ENCODE measurements around the gene WDR74. TPM values are rescaled to one million over a fixed set of nuclear protein-coding genes. Genes with fewer than 3 reads are reported as not detected.
A peak's percentile ranks its signal among the peaks of the same experiment; 100 is the strongest.

WDR74 gene
- total and polyA plus RNA-seq, 9 of the 15 experiments (the other 6 are each of a cell fraction or from before 2014, with no cell fraction given): 32.7 to 210 (median 114) TPM

DNA sequence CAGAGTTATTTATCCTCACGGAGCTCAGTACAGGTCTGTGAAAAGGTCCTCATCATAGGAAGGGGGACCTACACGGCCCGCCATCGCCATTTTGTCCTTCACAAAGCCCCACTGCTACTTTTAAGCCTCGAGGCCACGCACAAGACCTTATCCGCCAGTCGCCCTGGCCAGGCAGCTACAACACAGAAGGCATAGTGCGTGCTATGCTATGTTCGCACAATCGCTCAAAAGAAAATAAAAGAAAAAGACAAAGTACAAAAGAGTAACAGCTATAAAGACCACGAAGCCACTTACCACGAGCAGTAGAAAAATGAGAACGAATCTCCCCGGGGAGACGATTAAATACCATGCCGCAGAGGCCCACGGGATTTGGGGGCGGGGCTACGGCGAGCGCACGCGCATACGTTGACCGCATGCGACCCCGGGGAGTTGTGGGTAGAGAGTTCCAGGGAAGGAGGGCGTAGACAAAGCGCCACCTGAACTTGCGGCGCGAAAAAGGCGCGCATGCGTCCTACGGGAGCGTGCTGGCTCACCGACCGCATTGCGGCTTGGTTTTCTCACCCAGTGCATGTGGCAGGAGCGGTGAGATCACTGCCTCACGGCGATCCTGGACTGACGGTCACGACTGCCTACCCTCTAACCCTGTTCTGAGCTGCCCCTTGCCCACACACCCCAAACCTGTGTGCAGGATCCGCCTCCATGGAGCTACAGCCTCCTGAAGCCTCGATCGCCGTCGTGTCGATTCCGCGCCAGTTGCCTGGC lies 16.4 kb upstream of the WDR74 start (continued):
- TF ChIP-seq, protein P1, sequence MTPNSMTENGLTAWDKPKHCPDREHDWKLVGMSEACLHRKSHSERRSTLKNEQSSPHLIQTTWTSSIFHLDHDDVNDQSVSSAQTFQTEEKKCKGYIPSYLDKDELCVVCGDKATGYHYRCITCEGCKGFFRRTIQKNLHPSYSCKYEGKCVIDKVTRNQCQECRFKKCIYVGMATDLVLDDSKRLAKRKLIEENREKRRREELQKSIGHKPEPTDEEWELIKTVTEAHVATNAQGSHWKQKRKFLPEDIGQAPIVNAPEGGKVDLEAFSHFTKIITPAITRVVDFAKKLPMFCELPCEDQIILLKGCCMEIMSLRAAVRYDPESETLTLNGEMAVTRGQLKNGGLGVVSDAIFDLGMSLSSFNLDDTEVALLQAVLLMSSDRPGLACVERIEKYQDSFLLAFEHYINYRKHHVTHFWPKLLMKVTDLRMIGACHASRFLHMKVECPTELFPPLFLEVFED (CRISPR knock-in tag; conservative IDR thresholded peaks at IDR 0.05): peak; percentile 96
- peak; percentile 41; the same call in 1 of the 2 replicates for TF ChIP-seq C11orf30 (IDR thresholded peaks at IDR 0.05; ENCODE audit: low read depth)
- no peak for TF ChIP-seq PYGO2 (tag; IDR thresholded peaks at IDR 0.05)
- TF ChIP-seq, protein P2, sequence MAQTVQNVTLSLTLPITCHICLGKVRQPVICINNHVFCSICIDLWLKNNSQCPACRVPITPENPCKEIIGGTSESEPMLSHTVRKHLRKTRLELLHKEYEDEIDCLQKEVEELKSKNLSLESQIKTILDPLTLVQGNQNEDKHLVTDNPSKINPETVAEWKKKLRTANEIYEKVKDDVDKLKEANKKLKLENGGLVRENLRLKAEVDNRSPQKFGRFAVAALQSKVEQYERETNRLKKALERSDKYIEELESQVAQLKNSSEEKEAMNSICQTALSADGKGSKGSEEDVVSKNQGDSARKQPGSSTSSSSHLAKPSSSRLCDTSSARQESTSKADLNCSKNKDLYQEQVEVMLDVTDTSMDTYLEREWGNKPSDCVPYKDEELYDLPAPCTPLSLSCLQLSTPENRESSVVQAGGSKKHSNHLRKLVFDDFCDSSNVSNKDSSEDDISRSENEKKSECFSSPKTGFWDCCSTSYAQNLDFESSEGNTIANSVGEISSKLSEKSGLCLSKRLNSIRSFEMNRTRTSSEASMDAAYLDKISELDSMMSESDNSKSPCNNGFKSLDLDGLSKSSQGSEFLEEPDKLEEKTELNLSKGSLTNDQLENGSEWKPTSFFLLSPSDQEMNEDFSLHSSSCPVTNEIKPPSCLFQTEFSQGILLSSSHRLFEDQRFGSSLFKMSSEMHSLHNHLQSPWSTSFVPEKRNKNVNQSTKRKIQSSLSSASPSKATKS (CRISPR knock-in tag; IDR thresholded peaks at IDR 0.05): no peak
- TF ChIP-seq ZNF174 (CRISPR knock-in tag; IDR thresholded peaks at IDR 0.05): no peak
- TF ChIP-seq KAT7 (CRISPR knock-in tag; IDR thresholded peaks at IDR 0.05; ENCODE audit: borderline replicate concordance): peak; percentile 84; the same call in 1 of the 2 replicates
- no peak for TF ChIP-seq ZNF561 (CRISPR knock-in tag; conservative IDR thresholded peaks at IDR 0.05)
- TF ChIP-seq HNRNPUL1 (IDR thresholded peaks at IDR 0.05; ENCODE audit: low read length): peak; percentile 79; the same call in 1 of the 2 replicates
- no peak for TF ChIP-seq RFX1 (IDR thresholded peaks at IDR 0.05)
- TF ChIP-seq NFRKB (IDR thresholded peaks at IDR 0.05; ENCODE audit: low read depth): peak; percentile 93
- TF ChIP-seq TEAD4 (IDR thresholded peaks at IDR 0.05; ENCODE audit: low read length): peak; percentile 48
- TF ChIP-seq TEAD4 (CRISPR knock-in tag; IDR thresholded peaks at IDR 0.05; ENCODE audit: borderline replicate concordance): no peak
- peak; percentile 83; the same call in 1 of the 2 replicates for TF ChIP-seq PTBP1 (IDR thresholded peaks at IDR 0.05; ENCODE audit: low read depth, low read length)
- no peak; the same call in 1 of the 2 replicates for TF ChIP-seq XRCC3 (IDR thresholded peaks at IDR 0.05)
- no peak for TF ChIP-seq SIRT6 (IDR thresholded peaks at IDR 0.05; ENCODE audit: low read depth, low read length)
- no peak; the same call in 1 of the 2 replicates for TF ChIP-seq ZNF75A (CRISPR knock-in tag; IDR thresholded peaks at IDR 0.05)
- no peak for TF ChIP-seq ZKSCAN8 (CRISPR knock-in tag; IDR thresholded peaks at IDR 0.05)
- no peak for TF ChIP-seq POLR3A (IDR thresholded peaks at IDR 0.05; ENCODE audit: borderline replicate concordance, extremely low read depth, insufficient read depth, insufficient read length)
- TF ChIP-seq CEBPG (CRISPR knock-in tag; IDR thresholded peaks at IDR 0.05): no peak; the same call in 1 of the 2 replicates
- no peak for TF ChIP-seq CEBPG (tag; conservative IDR thresholded peaks at IDR 0.05 in 1 of 2, IDR thresholded peaks at IDR 0.05 in 1 of 2)
- TF ChIP-seq ETS2 (tag; IDR thresholded peaks at IDR 0.05; ENCODE audit: borderline replicate concordance, poor library complexity, severe bottlenecking): no peak
- no peak for TF ChIP-seq ZNF766 (CRISPR knock-in tag; conservative IDR thresholded peaks at IDR 0.05)
- peak; percentile 90; the same call in 1 of the 2 replicates for TF ChIP-seq HEY1 (CRISPR knock-in tag; IDR thresholded peaks at IDR 0.05; ENCODE audit: borderline replicate concordance)
- peak; percentile 95 for TF ChIP-seq ATF7 (IDR thresholded peaks at IDR 0.05)
- no peak for TF ChIP-seq RAD51 (IDR thresholded peaks at IDR 0.05; ENCODE audit: borderline replicate concordance, low read depth)
- TF ChIP-seq, protein P3, sequence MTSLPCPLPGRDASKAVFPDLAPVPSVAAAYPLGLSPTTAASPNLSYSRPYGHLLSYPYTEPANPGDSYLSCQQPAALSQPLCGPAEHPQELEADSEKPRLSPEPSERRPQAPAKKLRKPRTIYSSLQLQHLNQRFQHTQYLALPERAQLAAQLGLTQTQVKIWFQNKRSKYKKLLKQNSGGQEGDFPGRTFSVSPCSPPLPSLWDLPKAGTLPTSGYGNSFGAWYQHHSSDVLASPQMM (CRISPR knock-in tag; IDR thresholded peaks at IDR 0.05): peak; percentile 9; the same call in 1 of the 2 replicates

Data from K562 (cell line).